Epithelial cell of umbilical artery (primary cell): ENCODE measurements around the gene ADAP2. TPM values are rescaled to one million over a fixed set of nuclear protein-coding genes. Genes with fewer than 3 reads are reported as not detected.

Experiments
- total RNA-seq: library from RNA; depleted of rRNA; stranded (reverse); fragments of >200 nt; gene quantifications from 2 replicates; pipeline ENCODE4 v1.2.3, GENCODE V29; 2014

ADAP2 gene, protein sequence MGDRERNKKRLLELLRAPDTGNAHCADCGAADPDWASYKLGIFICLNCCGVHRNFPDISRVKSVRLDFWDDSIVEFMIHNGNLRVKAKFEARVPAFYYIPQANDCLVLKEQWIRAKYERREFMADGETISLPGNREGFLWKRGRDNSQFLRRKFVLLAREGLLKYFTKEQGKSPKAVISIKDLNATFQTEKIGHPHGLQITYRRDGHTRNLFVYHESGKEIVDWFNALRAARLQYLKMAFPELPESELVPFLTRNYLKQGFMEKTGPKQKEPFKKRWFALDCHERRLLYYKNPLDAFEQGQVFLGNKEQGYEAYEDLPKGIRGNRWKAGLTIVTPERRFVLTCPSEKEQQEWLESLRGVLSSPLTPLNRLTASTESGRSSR
- 0.15 TPM in 1 of 2 replicates, not detected in the other for total RNA-seq

DNA sequence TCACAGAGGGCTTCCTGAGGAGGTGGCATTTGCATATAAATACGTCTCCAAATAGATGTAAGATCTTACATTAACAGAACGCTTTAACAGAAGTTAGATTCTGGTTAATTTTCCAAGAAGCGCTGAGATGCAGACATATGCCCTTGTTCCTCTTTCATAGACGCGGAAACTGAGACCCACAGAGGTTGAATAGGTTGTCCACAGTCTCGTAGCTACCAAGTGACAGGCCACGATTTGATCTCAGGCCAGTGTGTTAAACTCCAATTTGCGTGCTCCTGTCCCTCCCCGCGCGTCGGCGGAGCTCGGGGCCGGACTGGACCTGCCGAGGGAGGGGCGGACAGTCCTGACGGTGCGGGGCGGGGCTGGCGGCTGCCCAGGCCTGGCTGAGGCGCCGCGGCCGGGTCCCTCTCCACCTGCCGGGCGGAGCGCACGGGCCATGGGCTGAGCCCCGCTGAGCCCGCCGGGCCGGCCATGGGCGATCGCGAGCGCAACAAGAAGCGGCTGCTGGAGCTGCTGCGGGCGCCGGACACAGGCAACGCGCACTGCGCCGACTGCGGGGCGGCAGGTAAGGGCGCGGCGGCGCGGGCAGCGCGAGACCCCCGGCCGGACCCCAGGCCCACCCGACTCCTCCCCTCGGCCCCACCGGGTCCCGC lies at the start of gene ADAP2:
Gene ADAP2 (plus strand): TSS at position 402 of the 653 bp plus-strand sequence. CDS start 70 bp downstream, at position 472.

DNA sequence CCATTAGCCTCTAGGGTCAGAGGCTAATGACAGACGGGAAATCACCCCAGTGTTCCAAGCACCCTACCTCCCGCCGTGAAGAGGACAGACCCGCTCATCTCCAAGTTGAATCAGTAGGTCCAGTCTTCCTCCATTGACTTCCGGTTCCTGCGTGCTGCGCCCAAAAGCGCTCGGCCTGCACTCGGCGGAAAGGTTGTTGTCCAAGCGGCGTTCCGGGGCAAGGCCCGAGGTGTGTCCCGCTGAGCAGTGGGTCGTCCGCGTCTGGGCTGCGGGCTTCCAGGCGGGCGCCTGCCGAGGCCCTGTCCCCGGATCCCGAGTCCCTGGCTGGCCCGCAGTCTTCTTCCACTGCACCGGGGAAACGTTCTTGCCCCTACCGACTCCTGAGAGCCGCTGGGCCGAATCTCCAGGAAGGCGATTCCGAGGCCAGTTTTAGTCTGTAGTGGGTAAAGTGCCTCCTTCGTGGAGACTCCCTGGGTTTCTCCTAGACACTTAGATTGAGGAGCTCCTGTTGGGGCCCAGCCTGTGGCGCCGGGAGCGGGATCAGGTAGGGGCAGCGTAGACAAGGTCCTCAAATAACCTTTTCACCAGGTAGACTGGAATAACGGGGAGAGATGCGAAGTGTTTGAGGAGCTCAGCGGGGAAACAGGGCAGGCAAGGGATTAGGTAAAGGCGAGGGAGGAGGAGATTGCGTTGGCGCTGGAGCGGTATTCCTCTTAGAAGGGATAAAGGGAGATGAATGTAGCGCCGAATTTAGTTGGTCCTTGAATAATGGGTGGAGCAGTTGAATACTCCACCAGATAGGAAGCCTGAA lies 15.4 kb upstream of the ADAP2 start, which contains the start of gene TEFM:
Gene TEFM (minus strand): TSS at position 138 of the 811 bp plus-strand sequence. CDS start 40 bp downstream, at position 98.

DNA sequence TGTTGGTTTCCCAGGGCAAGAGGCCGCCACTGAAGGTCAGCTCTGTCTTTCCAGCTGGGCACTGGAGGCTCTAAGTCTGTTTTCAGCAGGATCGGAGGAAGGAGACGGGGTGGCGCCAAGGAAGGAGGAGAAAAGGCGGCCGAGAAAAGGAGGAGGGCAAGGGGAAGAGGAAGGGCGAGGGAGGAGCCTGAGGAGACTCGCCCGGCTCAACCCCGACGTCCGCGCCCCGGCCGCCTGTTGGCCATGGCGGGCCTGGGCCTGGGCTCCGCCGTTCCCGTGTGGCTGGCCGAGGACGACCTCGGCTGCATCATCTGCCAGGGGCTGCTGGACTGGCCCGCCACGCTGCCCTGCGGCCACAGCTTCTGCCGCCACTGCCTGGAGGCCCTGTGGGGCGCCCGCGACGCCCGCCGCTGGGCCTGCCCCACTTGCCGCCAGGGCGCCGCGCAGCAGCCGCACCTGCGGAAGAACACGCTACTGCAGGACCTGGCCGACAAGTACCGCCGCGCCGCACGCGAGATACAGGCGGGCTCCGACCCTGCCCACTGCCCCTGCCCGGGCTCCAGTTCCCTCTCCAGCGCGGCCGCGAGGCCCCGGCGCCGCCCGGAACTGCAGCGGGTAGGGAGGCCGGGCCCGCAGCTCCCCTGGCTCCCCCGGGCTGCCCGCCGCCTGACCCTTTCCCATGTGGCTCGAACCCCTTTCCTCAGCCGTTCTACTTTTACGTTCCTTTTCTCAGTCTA lies 49.3 kb downstream of the ADAP2 start, which contains the start of gene RNF135:
Gene RNF135 (plus strand): TSS at position 209 of the 737 bp plus-strand sequence. CDS start 35 bp downstream, at position 244.

Other genes with a start within 250 kb of the ADAP2 start
- 23.7 and 29.9 TPM in 2 replicates for gene CRLF3, start 97.3 kb upstream of the ADAP2 start, total RNA-seq
- 3.6 and 4.4 TPM in 2 replicates for gene ATAD5, start 90.0 kb upstream of the ADAP2 start, total RNA-seq
- 9.7 and 19.0 TPM in 2 replicates for gene TEFM, start 15.7 kb upstream of the ADAP2 start, total RNA-seq
- 6.1 and 7.1 TPM in 2 replicates for gene RNF135, start 49.1 kb downstream of the ADAP2 start, total RNA-seq
- gene NF1, start 173.0 kb downstream of the ADAP2 start, total RNA-seq = 24.7 and 33.1 TPM in 2 replicates